Urinary bladder (tissue), 4 donors: ENCODE measurements around the gene DNAJC9. TPM values are rescaled to one million over a fixed set of nuclear protein-coding genes. Genes with fewer than 3 reads are reported as not detected.

Experiments used
- DNase-seq: peaks from one replicate; pipeline ENCODE4 v3.0.0-alpha.2; 2015; ENCODE audit errors: extremely low spot score
- H3K27ac ChIP-seq: one replicate; pipeline ENCODE4 v1.5.1; 2013; ENCODE audit warnings: low read depth, mild to moderate bottlenecking, moderate library complexity
- H3K36me3 ChIP-seq: one replicate; pipeline ENCODE4 v1.6.1; 2013; ENCODE audit warnings: mild to moderate bottlenecking, moderate library complexity; ENCODE audit not compliant: insufficient read depth
- H3K4me1 ChIP-seq: one replicate; pipeline ENCODE4 v1.6.1; 2013; ENCODE audit warnings: mild to moderate bottlenecking, moderate library complexity; ENCODE audit not compliant: insufficient read depth
- H3K4me3 ChIP-seq: one replicate; pipeline ENCODE4 v1.5.1; 2013; ENCODE audit warnings: low read depth, low read length
- WGBS: extraction: QIAGEN DNeasy Blood & Tissue Kit; methylation state at CpG from one replicate; pipeline ENCODE4 v1.1.7; 2013; 5-methylcytosine and 5-hydroxymethylcytosine counted together
- polyA plus RNA-seq: library from polyadenylated mRNA; stranded (reverse); fragments of 200-250 nt; gene quantifications from one replicate; pipeline ENCODE4 v1.2.3, GENCODE V29; 2013
- total RNA-seq: library from RNA; depleted of rRNA; stranded (reverse); fragments of >200 nt; gene quantifications from one replicate; pipeline ENCODE4 v1.2.3, GENCODE V29; 2014
- donor health status: healthy with polysubstance abuse.
- donor health status: healthy.

Gene DNAJC9
- total and polyA plus RNA-seq, 2 donors, result 12.7 to 27.8 TPM

DNA sequence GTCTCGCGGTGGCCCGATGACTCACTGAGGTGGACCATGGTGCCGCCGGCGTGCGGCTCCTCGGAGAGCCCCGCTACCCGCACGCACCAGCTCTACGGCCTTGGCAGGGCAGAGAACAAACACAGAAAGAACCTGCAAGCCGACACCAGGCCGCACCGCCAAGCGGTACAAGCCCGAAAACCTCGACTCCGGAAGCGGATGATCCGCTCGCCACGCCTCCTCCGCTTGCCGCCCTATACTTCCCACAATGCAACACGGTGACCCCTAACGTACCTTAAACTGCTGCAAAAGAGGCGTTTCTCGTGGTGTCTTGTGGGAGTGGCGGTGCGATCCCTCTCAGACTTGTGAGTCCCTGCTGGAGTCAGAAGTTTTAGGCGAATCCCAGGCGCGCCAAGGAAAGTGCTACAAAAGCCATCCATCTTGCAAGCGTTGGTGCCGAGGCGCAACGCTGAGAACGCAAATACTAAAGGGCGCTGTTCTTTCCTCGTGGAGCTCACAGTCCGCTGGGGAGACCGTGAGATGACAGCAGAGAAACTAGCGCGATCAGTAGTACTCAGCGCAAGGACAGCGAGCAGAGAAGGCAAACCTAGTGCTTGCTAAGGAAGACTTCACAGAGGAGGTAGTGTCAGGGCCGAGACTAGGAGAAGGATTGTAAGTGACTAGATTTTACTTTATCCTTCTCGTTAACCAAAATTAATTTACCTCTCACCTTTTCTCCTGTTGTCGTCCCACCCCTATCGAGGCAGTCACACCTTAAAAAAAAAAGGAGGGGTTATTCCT, 5.6 kb upstream of the DNAJC9 start, which contains the start of gene MRPS16:
Gene MRPS16 (minus strand): TSS at position 200 of the 780 bp plus-strand sequence. CDS start 162 bp downstream, at position 38.
- under 1% methylated on average over 51 of the region's 51 CpGs for WGBS
- peak within 1 kb of the TSS; percentile 55 for H3K27ac ChIP-seq
- no peaks in the 10 kb centered on the region for H3K4me1 ChIP-seq
- peak; percentile 92 for DNase-seq
- H3K36me3 ChIP-seq, result no peaks in the 10 kb centered on the region
- H3K4me3 ChIP-seq, result peak within 1 kb of the TSS; percentile 73

DNA sequence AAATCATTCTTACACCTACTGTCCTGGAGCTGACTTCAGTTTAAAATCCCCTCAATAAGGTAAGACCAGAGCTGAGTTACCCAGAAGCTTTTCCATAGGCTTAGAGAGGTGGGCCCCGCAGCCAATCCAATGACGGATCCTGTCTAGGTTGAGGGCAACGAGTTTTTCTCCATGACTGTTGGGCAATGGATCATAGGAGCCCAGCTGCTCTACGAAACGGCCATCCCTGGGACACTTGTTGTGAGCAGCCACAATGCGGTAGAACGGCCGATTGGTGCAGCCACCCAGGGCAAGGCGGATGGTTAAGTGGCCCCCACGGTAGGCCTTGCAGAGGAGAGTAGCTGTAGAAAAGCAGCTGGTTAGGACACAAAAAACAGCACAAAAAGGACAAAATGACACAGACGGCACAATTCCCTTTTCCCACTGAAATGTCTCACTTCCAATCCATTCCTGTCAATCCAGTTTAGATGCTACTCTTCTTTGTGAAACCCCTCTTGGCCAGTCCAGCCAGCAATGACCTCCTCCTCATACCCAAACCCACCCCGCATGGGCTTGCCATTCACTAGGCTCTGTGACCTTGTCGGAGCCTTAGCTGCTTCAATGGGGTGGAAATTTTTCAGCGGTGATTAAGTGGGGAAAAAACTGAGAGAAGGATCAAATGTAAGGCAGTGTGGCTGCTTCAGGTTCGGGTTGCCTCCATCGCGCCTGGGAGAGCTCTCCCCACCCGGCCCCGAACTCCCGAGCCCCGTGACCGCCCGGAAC, 4.8 kb upstream of the DNAJC9 start:
- H3K4me3 ChIP-seq, result peak overlapping the region; percentile 73
- 17% methylated on average over 23 of the region's 23 CpGs for WGBS
- DNase-seq, result no peak
- H3K27ac ChIP-seq, result peak overlapping the region; percentile 55
- H3K4me1 ChIP-seq, result no peaks in the 10 kb centered on the region
- no peaks in the 10 kb centered on the region for H3K36me3 ChIP-seq

DNA sequence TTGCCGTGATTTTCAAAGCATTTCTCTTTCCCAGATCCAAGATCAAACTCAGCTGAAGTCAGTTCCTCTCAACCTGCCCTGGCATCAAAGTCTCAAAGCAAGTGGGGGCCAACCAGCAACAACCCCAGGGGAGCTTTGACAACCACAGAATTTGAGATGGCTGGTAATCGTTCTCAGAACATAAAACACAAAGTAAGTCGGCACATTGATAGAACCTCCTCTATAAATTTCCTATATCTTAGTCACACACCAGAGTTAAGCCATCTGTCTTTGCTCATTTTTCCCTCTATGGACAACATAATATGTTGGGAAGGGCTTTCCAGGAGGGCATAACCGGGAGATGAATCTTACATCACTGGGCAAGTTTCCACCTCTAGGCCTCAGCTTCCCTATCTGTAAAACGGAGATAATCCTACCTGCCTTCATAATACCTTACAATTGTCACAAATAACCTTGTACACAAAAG, 1.2 kb upstream of the DNAJC9 start:
- H3K4me3 ChIP-seq, result no peak overlapping the region
- no peak for DNase-seq
- 54% methylated on average over 5 of the region's 5 CpGs for WGBS
- no peaks in the 10 kb centered on the region for H3K36me3 ChIP-seq
- H3K27ac ChIP-seq, result no peak overlapping the region
- H3K4me1 ChIP-seq, result no peaks in the 10 kb centered on the region

DNA sequence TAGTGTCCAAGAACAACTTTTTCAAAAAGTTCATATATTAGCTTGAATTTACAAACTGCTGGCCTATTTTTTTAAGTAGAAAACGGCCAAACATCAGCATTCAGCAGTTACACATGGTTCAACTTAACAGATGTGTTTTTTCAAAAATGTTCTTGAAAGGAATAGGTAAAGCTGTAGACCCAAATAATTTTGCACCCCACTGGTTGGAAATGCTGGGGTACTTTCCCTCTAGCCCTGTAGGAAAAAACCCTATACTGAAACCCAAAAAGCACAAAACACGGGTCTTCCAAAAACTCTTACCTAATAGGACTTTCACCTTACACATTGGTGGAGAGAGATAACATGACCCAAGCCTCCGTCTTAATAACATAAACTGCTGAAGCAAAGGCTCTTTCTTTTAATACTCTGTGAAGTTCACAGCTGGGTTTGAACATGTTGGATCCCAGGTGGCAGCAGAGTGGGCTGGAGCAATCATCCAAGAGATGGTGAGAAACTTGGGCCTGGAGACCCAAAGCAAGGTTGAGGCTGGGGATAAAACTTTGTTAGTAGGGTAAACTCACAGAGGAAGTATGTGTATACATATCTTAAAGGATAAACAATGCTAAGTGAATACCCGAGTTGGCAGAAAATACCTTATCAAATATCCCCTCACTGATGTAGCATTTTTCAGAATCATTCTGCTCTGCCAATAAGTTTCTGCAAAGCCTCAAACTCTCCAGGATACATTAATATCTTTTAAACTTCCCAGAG, 629 bp upstream of the DNAJC9 start:
- H3K4me1 ChIP-seq, result no peaks in the 10 kb centered on the region
- H3K4me3 ChIP-seq, result peak overlapping the region; percentile 79
- WGBS, result 26% methylated on average over 4 of the region's 4 CpGs
- DNase-seq, result no peak
- no peaks in the 10 kb centered on the region for H3K36me3 ChIP-seq
- H3K27ac ChIP-seq, result peak overlapping the region; percentile 65

DNA sequence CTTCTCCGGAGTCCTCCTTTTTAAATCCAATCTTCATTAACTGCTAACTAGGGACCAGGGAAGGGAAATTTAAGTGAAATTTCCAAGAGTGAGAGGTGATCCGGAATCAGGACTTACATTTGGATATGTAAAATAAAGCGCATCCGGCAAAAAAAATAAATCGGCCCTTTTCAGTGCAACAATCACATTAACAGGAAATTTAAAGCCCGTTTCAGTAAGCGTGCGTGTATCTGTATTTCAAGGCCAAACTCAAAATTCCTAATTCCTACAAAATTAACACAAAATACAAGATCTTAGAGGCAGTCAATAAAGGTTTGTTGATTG, 771 bp downstream of the DNAJC9 start:
- no peaks in the 10 kb centered on the region for H3K4me1 ChIP-seq
- no peak for DNase-seq
- H3K4me3 ChIP-seq, result peak overlapping the region; percentile 79
- WGBS, result 2% methylated on average over 8 of the region's 8 CpGs
- H3K27ac ChIP-seq, result no peak overlapping the region
- H3K36me3 ChIP-seq, result no peaks in the 10 kb centered on the region

DNA sequence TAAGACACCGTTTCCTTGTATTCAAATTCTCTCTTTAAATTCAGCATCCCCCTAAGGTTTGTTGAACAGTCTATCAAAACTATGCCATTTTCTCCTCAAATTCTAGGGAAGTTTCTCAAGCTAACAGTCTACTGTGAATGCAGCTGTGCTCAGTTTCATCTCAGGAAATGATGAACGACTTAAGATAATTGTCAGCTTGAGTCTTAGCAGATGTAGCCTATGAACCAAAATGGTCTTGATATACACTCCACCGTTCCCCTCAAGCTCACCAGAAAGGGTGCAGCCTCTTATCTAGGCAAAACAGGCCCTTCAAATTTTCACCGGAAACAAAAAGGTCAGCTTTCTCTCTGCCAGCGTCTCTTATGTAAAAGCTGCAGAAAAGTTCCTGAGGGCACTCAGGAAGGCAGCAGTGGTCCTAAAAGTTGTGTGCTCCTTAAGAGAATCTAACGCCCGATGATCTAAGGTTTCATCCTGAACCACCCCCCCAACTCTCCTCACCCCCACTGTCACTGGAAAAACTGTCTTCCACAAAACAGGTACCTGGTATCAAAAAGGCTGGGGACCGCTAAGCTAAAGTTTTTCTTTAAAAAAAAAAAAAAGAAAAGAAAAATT, 2.1 kb downstream of the DNAJC9 start:
- H3K36me3 ChIP-seq, result no peaks in the 10 kb centered on the region
- 57% methylated on average over 8 of the region's 8 CpGs for WGBS
- no peak for DNase-seq

DNA sequence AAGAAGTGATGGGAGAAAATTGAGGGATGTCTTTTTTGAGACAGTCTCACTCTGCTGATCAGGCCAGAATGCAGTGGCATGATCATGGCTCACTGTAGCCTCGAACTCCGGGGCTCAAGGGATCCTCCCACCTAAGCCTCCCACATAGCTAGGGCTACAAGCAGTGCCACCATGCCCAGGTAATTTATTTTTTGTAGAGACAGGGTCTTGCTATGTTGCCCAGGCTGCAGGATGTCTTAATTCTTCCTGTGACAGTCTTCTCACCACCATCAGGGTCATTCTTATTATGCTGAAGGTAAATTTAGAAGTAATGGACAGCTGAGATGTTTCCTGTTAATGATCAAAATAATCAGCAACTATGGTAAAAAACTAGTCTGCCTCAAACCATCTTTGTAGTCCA, 7.1 kb downstream of the DNAJC9 start:
- Histone ChIP-seq H3K36me3 (no peaks in the 10 kb centered on the region), H3K4me3 (no peak overlapping the region), H3K4me1 (no peaks in the 10 kb centered on the region), H3K27ac (no peak overlapping the region)
- WGBS, result 96% methylated on average over 2 of the region's 2 CpGs
- no peak for DNase-seq

More for the DNA sequence above, 2.1 kb downstream of the DNAJC9 start:
- H3K4me1 ChIP-seq, result no peaks in the 10 kb centered on the region
- no peak overlapping the region for H3K4me3 ChIP-seq
- H3K27ac ChIP-seq, result no peak overlapping the region

DNA sequence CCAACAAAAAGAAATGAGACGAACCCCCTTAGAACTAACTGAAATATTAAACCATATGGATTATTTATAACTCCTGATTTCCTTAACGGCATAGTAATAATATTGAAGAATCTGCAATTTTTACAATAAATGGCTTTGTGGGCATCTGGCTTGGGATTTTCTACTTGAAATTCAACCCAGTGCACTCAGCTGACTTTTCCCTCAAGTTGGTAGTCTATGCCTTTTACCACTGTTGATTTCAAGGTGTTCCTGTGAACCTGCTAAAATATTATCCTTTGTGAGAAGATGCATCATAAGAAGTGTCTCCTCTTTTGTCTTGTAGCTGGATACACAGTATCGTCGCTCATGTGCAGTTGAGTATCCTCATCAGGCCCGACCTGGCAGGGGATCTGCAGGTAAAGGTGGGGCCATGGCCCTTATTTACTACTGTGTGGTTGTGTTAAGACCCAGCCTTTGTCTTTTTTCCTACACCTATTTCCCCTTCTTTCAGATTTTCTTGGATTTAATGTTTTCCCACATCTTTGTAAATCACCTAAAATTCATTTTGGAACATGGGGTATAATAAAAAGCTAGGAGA, 8.0 kb downstream of the DNAJC9 start:
- Histone ChIP-seq H3K36me3 (no peaks in the 10 kb centered on the region), H3K4me3 (no peak overlapping the region), H3K4me1 (no peaks in the 10 kb centered on the region), H3K27ac (no peak overlapping the region)
- WGBS, result 93% methylated on average over 5 of the region's 5 CpGs
- no peak for DNase-seq

DNA sequence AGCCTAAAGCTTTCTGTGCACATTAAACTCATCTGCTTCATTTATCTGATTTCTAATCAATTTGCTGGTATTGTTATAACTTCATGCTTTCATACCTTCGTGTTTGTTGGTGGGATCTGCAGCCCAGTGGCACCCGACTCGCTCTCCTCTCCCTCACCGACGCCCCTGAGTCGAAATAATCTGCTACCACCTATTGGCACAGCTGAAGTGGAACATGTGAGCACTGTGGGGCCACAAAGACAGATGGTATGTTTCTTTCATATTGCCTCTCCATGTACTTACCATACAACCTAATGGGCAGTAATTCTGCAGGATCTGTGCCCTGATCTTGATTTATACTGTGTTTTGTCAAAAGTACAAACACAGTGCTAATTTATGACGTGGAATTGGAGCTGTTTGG, 12.4 kb downstream of the DNAJC9 start:
- Histone ChIP-seq H3K4me3 (no peak overlapping the region), H3K4me1 (no peaks in the 10 kb centered on the region), H3K36me3 (peaks cover 2% of the 10 kb centered on the region), H3K27ac (no peak overlapping the region)
- DNase-seq, result no peak
- WGBS, result 80% methylated on average over 7 of the region's 7 CpGs

DNA sequence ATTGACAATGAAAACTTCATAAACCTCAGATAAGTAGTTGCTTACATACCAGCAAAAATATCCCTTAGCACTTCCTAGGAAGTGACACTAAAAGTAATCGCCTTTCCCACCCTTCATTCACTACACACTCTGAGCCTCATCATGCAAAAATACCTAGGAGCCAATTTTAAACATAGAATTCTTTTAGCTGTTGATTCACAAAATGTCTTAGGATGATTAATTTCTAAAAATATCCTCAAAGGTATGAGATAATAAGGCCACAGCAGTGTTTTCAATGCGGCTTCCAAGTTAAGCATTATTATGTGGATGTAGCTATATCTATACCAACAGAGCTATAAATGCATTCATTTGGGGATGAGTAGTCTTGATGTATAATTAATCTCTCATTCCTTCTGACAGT, 13.2 kb downstream of the DNAJC9 start:
- WGBS, result 86% methylated on average over 2 of the region's 2 CpGs
- Histone ChIP-seq H3K4me1 (no peaks in the 10 kb centered on the region), H3K4me3 (no peak overlapping the region), H3K36me3 (peaks cover 2% of the 10 kb centered on the region), H3K27ac (no peak overlapping the region)
- DNase-seq, result no peak

DNA sequence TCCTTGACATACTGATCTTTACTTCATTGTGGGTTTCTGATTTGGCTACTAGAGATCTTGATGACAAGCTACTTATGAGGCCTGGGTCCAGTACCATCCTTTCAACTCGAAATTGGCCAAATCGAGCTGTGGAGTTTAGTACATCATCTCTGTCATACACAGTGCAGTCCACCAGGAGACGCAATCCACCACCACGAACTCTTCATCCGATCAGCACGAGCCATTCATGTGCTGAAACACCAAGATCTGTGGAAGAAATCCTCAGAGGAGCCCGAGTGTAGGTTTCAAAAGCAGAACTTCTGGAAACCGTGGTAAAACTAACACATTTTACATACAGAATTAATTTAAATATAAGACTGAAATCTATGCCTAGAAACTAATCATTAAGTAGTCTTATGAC, 14.2 kb downstream of the DNAJC9 start:
- Histone ChIP-seq H3K4me3 (no peak overlapping the region), H3K27ac (no peak overlapping the region), H3K4me1 (no peaks in the 10 kb centered on the region), H3K36me3 (peaks cover 2% of the 10 kb centered on the region)
- DNase-seq, result no peak
- 82% methylated on average over 8 of the region's 8 CpGs for WGBS

DNA sequence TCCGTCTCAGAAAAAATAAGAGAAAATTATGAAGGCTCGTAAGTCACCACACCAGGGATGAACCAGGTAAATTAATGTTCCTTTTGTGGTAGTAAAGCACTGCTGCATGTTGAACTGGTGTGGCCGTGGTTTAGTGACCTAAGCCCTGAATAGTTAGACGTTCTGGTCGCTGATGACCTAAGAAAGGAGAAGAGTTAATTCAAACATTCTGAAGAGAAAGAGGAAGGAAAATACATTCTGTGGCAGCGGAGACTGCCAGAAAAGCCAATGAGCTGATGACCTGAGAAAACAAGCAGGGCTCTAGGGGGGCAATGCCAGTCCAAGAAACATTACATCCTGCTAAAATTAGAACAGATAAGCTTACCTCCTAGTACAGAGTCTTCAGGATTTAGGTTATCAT, 17.5 kb downstream of the DNAJC9 start:
- Histone ChIP-seq H3K4me3 (no peak overlapping the region), H3K36me3 (peaks cover 2% of the 10 kb centered on the region)
- 80% methylated on average over 6 of the region's 6 CpGs for WGBS

DNA sequence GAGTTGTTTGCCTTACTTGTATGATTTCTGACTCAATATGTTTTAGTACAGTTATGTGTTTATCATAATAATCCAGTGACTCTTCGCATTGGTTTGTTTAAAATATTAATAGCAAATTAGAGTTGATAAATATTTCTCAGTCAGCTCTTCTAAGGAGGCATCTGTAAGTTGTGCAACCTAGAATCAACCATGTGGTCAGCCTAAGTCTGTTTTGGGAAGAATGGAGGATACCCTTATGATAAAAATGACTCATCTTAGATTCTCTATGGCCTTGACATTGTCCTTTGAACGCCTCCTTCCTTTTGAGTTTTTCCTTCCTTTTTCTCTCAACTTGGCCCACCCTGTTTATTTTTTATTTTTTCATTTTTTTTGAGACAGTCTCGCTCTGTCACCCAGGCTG, 18.8 kb downstream of the DNAJC9 start:
- no peak overlapping the region for H3K4me3 ChIP-seq
- 89% methylated on average over 3 of the region's 3 CpGs for WGBS
- no peak for DNase-seq
- no peaks in the 10 kb centered on the region for H3K4me1 ChIP-seq
- no peak overlapping the region for H3K27ac ChIP-seq
- peaks cover 2% of the 10 kb centered on the region for H3K36me3 ChIP-seq

More for the DNA sequence above, 17.5 kb downstream of the DNAJC9 start:
- DNase-seq, result no peak
- no peaks in the 10 kb centered on the region for H3K4me1 ChIP-seq
- no peak overlapping the region for H3K27ac ChIP-seq
